Measurements from ENCODE around the gene HSD3B7. TPM values are rescaled to one million over a fixed set of nuclear protein-coding genes. Genes with fewer than 3 reads are reported as not detected.

Gene HSD3B7
- total and polyA plus RNA-seq, 2 donors (not counting 1 experiment from before 2014, with no cell fraction given), result 0.89 to 1.2 TPM

- peaks cover 7 to 9% of the 10 kb centered on the region in 2 donors for H3K4me1 ChIP-seq (ENCODE audit: control insufficient read depth in 2 of 2, insufficient read depth in 2 of 2, low read length in 2 of 2)
- no peak overlapping the region for H3K4me2 ChIP-seq (replicated peaks; ENCODE audit: low read depth, low read length, poor library complexity, severe bottlenecking)
- CTCF ChIA-PET, result no interaction called here
- H2AFZ ChIP-seq (ENCODE audit: insufficient read depth, low read depth, low read length, poor library complexity, severe bottlenecking), result no peak overlapping the region
- no peak overlapping the region for H3K4me3 Mint-ChIP-seq
- no peak overlapping the region for H3K27ac ChIP-seq (ENCODE audit: low read length in 2 of 2)
- no peaks in the 10 kb centered on the region for H3K9me3 Mint-ChIP-seq (ENCODE audit: insufficient read depth)
- H3K4me3 ChIP-seq (ENCODE audit: control extremely low read depth in 1 of 5, extremely low read depth in 1 of 5, insufficient read depth in 1 of 5, low read depth in 2 of 5, low read length in 4 of 5), result no peak overlapping the region
- DNase-seq (no peak), ATAC-seq (ENCODE audit: low read depth) (no peak)
- no peak for TF ChIP-seq EZH2 (IDR thresholded peaks at IDR 0.05; ENCODE audit: borderline replicate concordance, insufficient read depth, low read depth, low read length, poor library complexity, severe bottlenecking)
- TF ChIP-seq, protein P1, sequence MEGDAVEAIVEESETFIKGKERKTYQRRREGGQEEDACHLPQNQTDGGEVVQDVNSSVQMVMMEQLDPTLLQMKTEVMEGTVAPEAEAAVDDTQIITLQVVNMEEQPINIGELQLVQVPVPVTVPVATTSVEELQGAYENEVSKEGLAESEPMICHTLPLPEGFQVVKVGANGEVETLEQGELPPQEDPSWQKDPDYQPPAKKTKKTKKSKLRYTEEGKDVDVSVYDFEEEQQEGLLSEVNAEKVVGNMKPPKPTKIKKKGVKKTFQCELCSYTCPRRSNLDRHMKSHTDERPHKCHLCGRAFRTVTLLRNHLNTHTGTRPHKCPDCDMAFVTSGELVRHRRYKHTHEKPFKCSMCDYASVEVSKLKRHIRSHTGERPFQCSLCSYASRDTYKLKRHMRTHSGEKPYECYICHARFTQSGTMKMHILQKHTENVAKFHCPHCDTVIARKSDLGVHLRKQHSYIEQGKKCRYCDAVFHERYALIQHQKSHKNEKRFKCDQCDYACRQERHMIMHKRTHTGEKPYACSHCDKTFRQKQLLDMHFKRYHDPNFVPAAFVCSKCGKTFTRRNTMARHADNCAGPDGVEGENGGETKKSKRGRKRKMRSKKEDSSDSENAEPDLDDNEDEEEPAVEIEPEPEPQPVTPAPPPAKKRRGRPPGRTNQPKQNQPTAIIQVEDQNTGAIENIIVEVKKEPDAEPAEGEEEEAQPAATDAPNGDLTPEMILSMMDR (IDR thresholded peaks at IDR 0.05), result no peak
- peaks cover 9% of the 10 kb centered on the region for H3K4me1 Mint-ChIP-seq
- no peak overlapping the region for H3K27ac Mint-ChIP-seq
- H3K27me3 ChIP-seq (replicated peaks in 1 of 4; ENCODE audit: control extremely low read depth in 1 of 4, control insufficient read depth in 3 of 4, insufficient read depth in 4 of 4, low read length in 3 of 4), result peaks cover 0 to 4% (median 0%) of the 10 kb centered on the region in 4 experiments
- intact Hi-C loops (cut with micrococcal nuclease), result no loop called here
- no peaks in the 10 kb centered on the region for H3K79me2 ChIP-seq (ENCODE audit: control insufficient read depth, insufficient read depth, low read length)
- no peaks in the 10 kb centered on the region for H3K36me3 ChIP-seq (replicated peaks in 1 of 2; ENCODE audit: control extremely low read depth in 1 of 2, control insufficient read depth in 1 of 2, extremely low read depth in 1 of 2, insufficient read depth in 2 of 2, low read length in 1 of 2)
- peaks cover 0 to under 1% (median 0%) of the 10 kb centered on the region in 3 donors for H3K9me3 ChIP-seq (ENCODE audit: control extremely low read depth in 1 of 3, control insufficient read depth in 2 of 3, insufficient read depth in 1 of 3, low read length in 2 of 3)
- H3K9ac ChIP-seq (ENCODE audit: low read length), result no peak overlapping the region
- WGBS (ENCODE audit: insufficient coverage), result 91% methylated on average over 18 of the region's 21 CpGs
- POLR2A ChIA-PET, result no interaction called here
- H3K27me3 Mint-ChIP-seq, result no peaks in the 10 kb centered on the region
- no peaks in the 10 kb centered on the region for H4K20me1 ChIP-seq (ENCODE audit: control insufficient read depth, insufficient read depth, low read length, poor library complexity, severe bottlenecking)
Observed at GRCh38 chr16:30992276-30992780, 7.3 kb downstream of the HSD3B7 start.

- Histone ChIP-seq H3K27me3 (replicated peaks in 1 of 4; ENCODE audit: control extremely low read depth in 1 of 4, control insufficient read depth in 3 of 4, insufficient read depth in 4 of 4, low read length in 3 of 4) (peaks cover 0 to 7% (median 0%) of the 10 kb centered on the region in 4 experiments), H3K36me3 (replicated peaks in 1 of 2; ENCODE audit: control extremely low read depth in 1 of 2, control insufficient read depth in 1 of 2, extremely low read depth in 1 of 2, insufficient read depth in 2 of 2, low read length in 1 of 2) (no peaks in the 10 kb centered on the region), H3K9ac (ENCODE audit: low read length) (no peak overlapping the region), H3K4me3 (ENCODE audit: control extremely low read depth in 1 of 5, extremely low read depth in 1 of 5, insufficient read depth in 1 of 5, low read depth in 2 of 5, low read length in 4 of 5) (no peak overlapping the region), H3K27ac (ENCODE audit: low read length in 2 of 2) (no peak overlapping the region), H3K79me2 (ENCODE audit: control insufficient read depth, insufficient read depth, low read length) (no peaks in the 10 kb centered on the region), H2AFZ (ENCODE audit: insufficient read depth, low read depth, low read length, poor library complexity, severe bottlenecking) (no peak overlapping the region), H3K4me2 (replicated peaks; ENCODE audit: low read depth, low read length, poor library complexity, severe bottlenecking) (no peak overlapping the region), H3K9me3 (ENCODE audit: control extremely low read depth in 1 of 3, control insufficient read depth in 2 of 3, insufficient read depth in 1 of 3, low read length in 2 of 3) (peaks cover 0 to 5% (median 0%) of the 10 kb centered on the region in 3 donors), H3K4me1 (ENCODE audit: control insufficient read depth in 2 of 2, insufficient read depth in 2 of 2, low read length in 2 of 2) (peaks cover 9 to 13% of the 10 kb centered on the region in 2 donors), H4K20me1 (ENCODE audit: control insufficient read depth, insufficient read depth, low read length, poor library complexity, severe bottlenecking) (no peaks in the 10 kb centered on the region)
- no peak for ATAC-seq (ENCODE audit: low read depth)
- Mint-ChIP-seq H3K9me3 (ENCODE audit: insufficient read depth) (no peaks in the 10 kb centered on the region), H3K4me3 (no peak overlapping the region), H3K27ac (no peak overlapping the region), H3K4me1 (peaks cover 9% of the 10 kb centered on the region), H3K27me3 (no peaks in the 10 kb centered on the region)
- ChIA-PET CTCF (interaction anchor here (1.1 kb wide), 1 partner anchor 149 kb away, joined by 3 read pairs; no protein-coding TSS in a partner anchor), POLR2A (no interaction called here)
- intact Hi-C loops (cut with micrococcal nuclease), result no loop called here
- no peak for DNase-seq
- WGBS (ENCODE audit: insufficient coverage), result 79% methylated on average over 24 of the region's 29 CpGs
- TF ChIP-seq, protein P1 (IDR thresholded peaks at IDR 0.05), result no peak
- TF ChIP-seq EZH2 (IDR thresholded peaks at IDR 0.05; ENCODE audit: borderline replicate concordance, insufficient read depth, low read depth, low read length, poor library complexity, severe bottlenecking), result no peak
Observed at GRCh38 chr16:30992931-30993816, 8.2 kb downstream of the HSD3B7 start.
